Ishikawa (cell line): Measurements from ENCODE around the gene MESD.

Experiments used
- CEBPB ChIP-seq: IDR thresholded peaks from 2 replicates; pipeline ENCODE4 v1.6.1; 2012
- CREB1 ChIP-seq: IDR thresholded peaks from 2 replicates; pipeline ENCODE4 v1.6.1; 2012; ENCODE audit warnings: low read depth
- EGR1 ChIP-seq: IDR thresholded peaks from 2 replicates; pipeline ENCODE4 v1.6.1; 2012
- EP300 ChIP-seq: IDR thresholded peaks from 2 replicates; pipeline ENCODE4 v1.6.1; 2012; ENCODE audit warnings: borderline replicate concordance
- FOXM1 ChIP-seq: IDR thresholded peaks from 2 replicates; pipeline ENCODE4 v1.6.1; 2012; ENCODE audit warnings: low read depth, borderline replicate concordance
- MAX ChIP-seq: IDR thresholded peaks from 2 replicates; pipeline ENCODE4 v1.6.1; 2012
- NFIC ChIP-seq: IDR thresholded peaks from 2 replicates; pipeline ENCODE4 v1.6.1; 2012
- RAD21 ChIP-seq: IDR thresholded peaks from 2 replicates; pipeline ENCODE4 v1.6.1; 2012; ENCODE audit warnings: low read depth
- REST ChIP-seq: IDR thresholded peaks from 2 replicates; pipeline ENCODE4 v1.6.1; 2012; ENCODE audit warnings: low read depth, mild to moderate bottlenecking
- TAF1 ChIP-seq: IDR thresholded peaks from 2 replicates; pipeline ENCODE4 v1.6.1; 2012; ENCODE audit warnings: low read depth, mild to moderate bottlenecking
- TCF12 ChIP-seq: IDR thresholded peaks from 2 replicates; pipeline ENCODE4 v1.6.1; 2012; ENCODE audit warnings: low read depth
- TEAD4 ChIP-seq: IDR thresholded peaks from 2 replicates; pipeline ENCODE4 v1.6.1; 2012
- YY1 ChIP-seq: IDR thresholded peaks from 2 replicates; pipeline ENCODE4 v1.6.1; 2012; ENCODE audit warnings: low read depth
- ZBTB7A ChIP-seq: IDR thresholded peaks from 2 replicates; pipeline ENCODE4 v1.6.1; 2012; ENCODE audit warnings: low read depth
- TF ChIP-seq, protein P1 (sequence below): IDR thresholded peaks from 2 replicates; pipeline ENCODE4 v1.6.1; 2012

The MESD gene

DNA sequence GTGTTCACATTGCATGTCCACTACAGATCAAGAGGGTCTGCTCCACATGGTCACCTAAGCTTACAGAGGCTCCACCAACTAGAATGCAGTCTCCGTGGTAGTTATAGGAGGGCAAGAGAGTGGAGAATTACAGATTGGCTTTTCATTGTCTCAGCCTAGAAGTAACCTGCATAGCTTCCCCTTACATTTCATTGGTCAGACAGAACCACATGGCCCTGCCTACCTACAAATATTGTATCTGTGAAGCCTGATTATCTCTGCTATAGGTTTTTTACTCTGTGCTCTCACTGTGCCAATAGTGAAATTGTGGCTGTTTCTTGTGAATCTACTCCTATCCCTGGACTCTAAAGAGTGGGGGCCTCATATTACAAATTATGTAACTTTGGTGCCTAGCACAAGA, 8.6 kb upstream of the MESD start:
- no peak for TF ChIP-seq RAD21
- TF ChIP-seq, protein P1, sequence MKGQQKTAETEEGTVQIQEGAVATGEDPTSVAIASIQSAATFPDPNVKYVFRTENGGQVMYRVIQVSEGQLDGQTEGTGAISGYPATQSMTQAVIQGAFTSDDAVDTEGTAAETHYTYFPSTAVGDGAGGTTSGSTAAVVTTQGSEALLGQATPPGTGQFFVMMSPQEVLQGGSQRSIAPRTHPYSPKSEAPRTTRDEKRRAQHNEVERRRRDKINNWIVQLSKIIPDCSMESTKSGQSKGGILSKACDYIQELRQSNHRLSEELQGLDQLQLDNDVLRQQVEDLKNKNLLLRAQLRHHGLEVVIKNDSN, result peak; percentile 76
- no peak for TF ChIP-seq CEBPB

DNA sequence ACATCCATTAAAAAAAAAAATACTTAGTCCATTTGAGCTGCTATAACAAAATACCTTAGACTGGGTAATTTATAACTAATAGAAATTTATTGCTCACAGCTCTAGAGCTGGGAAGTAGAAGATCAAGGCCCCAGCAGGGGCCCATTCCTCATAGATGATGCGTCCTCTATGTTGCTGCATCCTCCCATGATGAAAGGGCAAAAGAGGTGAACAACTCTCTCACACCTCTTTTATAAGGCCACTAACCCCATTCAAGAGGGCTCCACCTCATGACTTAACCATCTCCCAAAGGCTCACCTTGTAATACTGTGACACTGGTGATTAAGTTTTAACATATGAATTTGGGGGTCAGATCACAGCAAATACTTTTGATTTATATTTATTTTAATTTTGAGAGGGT, 8.1 kb upstream of the MESD start:
- TF ChIP-seq CREB1 (no peak), EGR1 (no peak), ZBTB7A (no peak), MAX (no peak), RAD21 (no peak), CEBPB (no peak), YY1 (no peak), TEAD4 (no peak), TAF1 (no peak), FOXM1 (no peak), NFIC (no peak), EP300 (no peak), TCF12 (no peak), REST (no peak)
- TF ChIP-seq, protein P1, result no peak

DNA sequence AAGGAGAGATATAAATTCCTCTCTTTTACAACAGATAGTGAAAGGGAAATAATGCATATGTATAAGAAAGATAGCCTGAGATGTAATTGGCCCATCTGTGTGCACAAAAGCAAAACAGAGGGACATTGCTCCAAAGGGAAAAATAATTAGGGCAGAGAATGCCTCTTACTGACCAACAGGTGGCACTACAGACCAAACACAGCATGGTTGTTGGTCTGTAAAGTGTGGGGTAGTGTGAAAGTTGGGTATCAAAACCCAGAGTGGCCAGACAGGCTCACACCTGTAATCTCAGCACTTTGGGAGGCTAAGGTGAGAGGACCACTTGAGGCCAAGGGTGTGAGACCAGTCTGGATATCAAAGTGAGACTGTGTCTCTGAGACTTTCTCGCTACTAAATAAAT, 6.6 kb upstream of the MESD start:
- TF ChIP-seq ZBTB7A (no peak), CREB1 (no peak), RAD21 (peak; percentile 49), TAF1 (no peak)

DNA sequence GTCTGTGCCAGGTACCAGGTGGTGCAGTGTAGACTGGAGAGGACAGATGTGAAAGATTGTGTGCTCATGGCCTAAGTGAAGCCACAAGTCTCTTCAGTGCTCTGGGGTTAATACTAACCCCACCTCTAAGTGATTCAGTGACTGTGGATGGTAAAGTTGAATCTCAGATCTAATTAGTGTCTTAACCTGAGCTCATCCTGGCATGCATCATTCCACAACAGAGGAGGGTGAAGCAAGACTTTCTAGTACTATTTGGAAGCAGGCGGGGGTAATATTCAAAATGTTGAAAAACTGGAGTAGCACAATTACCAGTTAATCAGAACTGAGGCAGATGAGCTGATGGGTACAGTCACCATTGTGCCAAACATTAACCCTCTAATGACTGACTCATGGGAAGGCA, 2.8 kb upstream of the MESD start:
- no peak for TF ChIP-seq CEBPB

GRCh38 chr15:80992006-80992405, 2.4 kb upstream of the MESD start:
- TF ChIP-seq EGR1 (no peak), RAD21 (no peak), MAX (no peak), CREB1 (no peak), NFIC (no peak), REST (no peak), FOXM1 (no peak), ZBTB7A (no peak), EP300 (no peak), TAF1 (no peak)
- TF ChIP-seq, protein P1, result no peak

DNA sequence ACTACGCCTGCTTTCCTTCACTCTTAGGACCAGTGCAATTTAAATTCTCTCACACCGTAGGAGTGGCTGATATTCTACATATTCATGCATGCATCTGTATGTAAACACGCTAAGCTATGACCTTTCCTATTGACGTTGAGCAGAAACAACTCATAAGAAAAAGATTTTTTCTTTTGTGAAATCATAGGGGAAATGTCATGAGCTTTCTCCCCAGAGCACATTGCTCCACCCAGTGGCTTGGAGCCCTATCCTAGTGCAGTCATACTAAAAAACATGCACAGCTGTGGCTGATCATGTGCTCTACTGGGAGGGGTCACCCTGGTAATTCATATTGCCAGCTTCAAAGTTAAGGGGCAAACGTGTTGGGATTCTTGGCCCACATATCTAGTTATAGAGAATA, 1.8 kb upstream of the MESD start:
- TF ChIP-seq TEAD4 (no peak), FOXM1 (no peak), TCF12 (no peak), YY1 (no peak), ZBTB7A (no peak), TAF1 (no peak), EP300 (no peak), RAD21 (no peak), CEBPB (no peak), MAX (no peak), NFIC (no peak), EGR1 (no peak), CREB1 (no peak)
- TF ChIP-seq, protein P1, result no peak
